ENCODE measurements around the gene TPI1. TPM values are rescaled to one million over a fixed set of nuclear protein-coding genes. Genes with fewer than 3 reads are reported as not detected.
A peak's percentile ranks its signal among the peaks of the same experiment; 100 is the strongest.

TPI1 gene
- total RNA-seq, 1 experiment from 2014 or later: 1,141 TPM

GRCh38 chr12:6829536-6830220, 37.7 kb upstream of the TPI1 start:
- Mint-ChIP-seq H3K9me3 (ENCODE audit: unreplicated experiment) (no peaks in the 10 kb centered on the region), H3K4me1 (ENCODE audit: low read depth, unreplicated experiment) (peaks cover 15% of the 10 kb centered on the region), H3K36me3 (ENCODE audit: insufficient read depth, unreplicated experiment) (peaks cover 19% of the 10 kb centered on the region), H3K4me3 (ENCODE audit: unreplicated experiment) (peak overlapping the region; percentile 94), H3K27me3 (ENCODE audit: insufficient read depth, unreplicated experiment) (peaks cover 17% of the 10 kb centered on the region), H3K27ac (ENCODE audit: unreplicated experiment) (peak overlapping the region; percentile 95)
- no peaks in the 10 kb centered on the region; the same call in 1 of the 2 replicates for H3K27me3 ChIP-seq (replicated peaks; ENCODE audit: control insufficient read depth, insufficient read depth, low read length)
- peak overlapping the region; percentile 97 for H3K4me3 ChIP-seq (ENCODE audit: low read depth, low read length)
- TF ChIP-seq CTCF (IDR thresholded peaks at IDR 0.05; ENCODE audit: insufficient read depth in 1 of 2, low read depth in 1 of 2, low read length in 1 of 2, severe bottlenecking in 1 of 2, unreplicated experiment in 1 of 2): peak in 1 of 2 experiments; percentile 28
- peaks cover 15% of the 10 kb centered on the region for H3K4me1 ChIP-seq
- no TSS peak for BruUV-seq (replicated peaks)
- POLR2A ChIA-PET: interaction anchor here (0.6 to 1.9 kb wide), 2 partner anchors 22 to 610 kb away, joined by 7 to 9 read pairs; partner anchors contain the start of genes CDCA3 and USP5
- no peak for DNase-seq
- CTCF ChIA-PET: interaction anchor here (0.7 to 2.4 kb wide), 5 partner anchors 9 to 108 kb away, joined by 3 to 8 read pairs (median 4); partner anchors contain the start of genes CDCA3, MLF2, PTMS and USP5
- no peaks in the 10 kb centered on the region for H3K9me3 ChIP-seq
- intact Hi-C loops (cut with micrococcal nuclease; ENCODE audit: unreplicated experiment): loop anchor here (5.0 kb wide), 2 partner anchors 212 to 257 kb away; no protein-coding TSS in a partner anchor
- no peaks in the 10 kb centered on the region; the same call in 1 of the 2 replicates for H3K36me3 ChIP-seq (ENCODE audit: control insufficient read depth, insufficient read depth, low read length)

GRCh38 chr12:6830286-6830890, 36.9 kb upstream of the TPI1 start:
- ChIA-PET CTCF (interaction anchor here (1.2 to 2.2 kb wide), 2 partner anchors 22 to 77 kb away, joined by 4 to 7 read pairs; partner anchors contain the start of genes MLF2 and USP5), POLR2A (interaction anchor here (0.6 to 1.9 kb wide), 2 partner anchors 21 to 609 kb away, joined by 7 to 9 read pairs; partner anchors contain the start of genes CDCA3 and USP5)
- no peaks in the 10 kb centered on the region; the same call in 1 of the 2 replicates for H3K27me3 ChIP-seq (replicated peaks; ENCODE audit: control insufficient read depth, insufficient read depth, low read length)
- peaks cover 15% of the 10 kb centered on the region for H3K4me1 ChIP-seq
- no peak for TF ChIP-seq CTCF (IDR thresholded peaks at IDR 0.05; ENCODE audit: insufficient read depth in 1 of 2, low read depth in 1 of 2, low read length in 1 of 2, severe bottlenecking in 1 of 2, unreplicated experiment in 1 of 2)
- peak overlapping the region; percentile 94 for H3K4me3 Mint-ChIP-seq (ENCODE audit: unreplicated experiment)
- intact Hi-C loops (cut with micrococcal nuclease; ENCODE audit: unreplicated experiment): no loop called here
- TSS peak; percentile 24 for BruUV-seq (replicated peaks)
- H3K4me1 Mint-ChIP-seq (ENCODE audit: low read depth, unreplicated experiment): peaks cover 22% of the 10 kb centered on the region
- H3K27me3 Mint-ChIP-seq (ENCODE audit: insufficient read depth, unreplicated experiment): peaks cover 10% of the 10 kb centered on the region
- no peak overlapping the region for H3K4me3 ChIP-seq (ENCODE audit: low read depth, low read length)
- H3K36me3 ChIP-seq (ENCODE audit: control insufficient read depth, insufficient read depth, low read length): no peaks in the 10 kb centered on the region; the same call in 1 of the 2 replicates
- DNase-seq: no peak
- peaks cover 26% of the 10 kb centered on the region for H3K36me3 Mint-ChIP-seq (ENCODE audit: insufficient read depth, unreplicated experiment)
- H3K9me3 Mint-ChIP-seq (ENCODE audit: unreplicated experiment): no peaks in the 10 kb centered on the region
- no peak overlapping the region for H3K27ac Mint-ChIP-seq (ENCODE audit: unreplicated experiment)
- H3K9me3 ChIP-seq: no peaks in the 10 kb centered on the region

- Mint-ChIP-seq H3K9me3 (ENCODE audit: unreplicated experiment) (no peaks in the 10 kb centered on the region), H3K27ac (ENCODE audit: unreplicated experiment) (no peak overlapping the region), H3K4me1 (ENCODE audit: low read depth, unreplicated experiment) (peaks cover 29% of the 10 kb centered on the region), H3K36me3 (ENCODE audit: insufficient read depth, unreplicated experiment) (peaks cover 32% of the 10 kb centered on the region), H3K4me3 (ENCODE audit: unreplicated experiment) (peak overlapping the region; percentile 23), H3K27me3 (ENCODE audit: insufficient read depth, unreplicated experiment) (peaks cover 7% of the 10 kb centered on the region)
- intact Hi-C loops (cut with micrococcal nuclease; ENCODE audit: unreplicated experiment): no loop called here
- Histone ChIP-seq H3K36me3 (ENCODE audit: control insufficient read depth, insufficient read depth, low read length) (no peaks in the 10 kb centered on the region; the same call in 1 of the 2 replicates), H3K4me1 (peaks cover 20% of the 10 kb centered on the region), H3K27me3 (replicated peaks; ENCODE audit: control insufficient read depth, insufficient read depth, low read length) (no peaks in the 10 kb centered on the region; the same call in 1 of the 2 replicates), H3K4me3 (ENCODE audit: low read depth, low read length) (no peak overlapping the region), H3K9me3 (no peaks in the 10 kb centered on the region)
- no peak for DNase-seq
- TF ChIP-seq CTCF (IDR thresholded peaks at IDR 0.05; ENCODE audit: insufficient read depth in 1 of 2, low read depth in 1 of 2, low read length in 1 of 2, severe bottlenecking in 1 of 2, unreplicated experiment in 1 of 2): no peak
- no TSS peak for BruUV-seq (replicated peaks)
- ChIA-PET POLR2A (no interaction called here), CTCF (interaction anchor here (1.2 to 2.1 kb wide), 2 partner anchors 21 to 78 kb away, joined by 4 to 6 read pairs; partner anchors contain the start of genes MLF2 and USP5)
These were observed 36.3 kb upstream of the TPI1 start for GRCh38 chr12:6830999-6831398.
